ENCODE data around the gene CIRBP. TPM values are rescaled to one million over a fixed set of nuclear protein-coding genes. Genes with fewer than 3 reads are reported as not detected.
A peak's percentile ranks its signal among the peaks of the same experiment; 100 is the strongest.

CIRBP gene
- total RNA-seq, 1 experiment from 2014 or later: 331 TPM

DNA sequence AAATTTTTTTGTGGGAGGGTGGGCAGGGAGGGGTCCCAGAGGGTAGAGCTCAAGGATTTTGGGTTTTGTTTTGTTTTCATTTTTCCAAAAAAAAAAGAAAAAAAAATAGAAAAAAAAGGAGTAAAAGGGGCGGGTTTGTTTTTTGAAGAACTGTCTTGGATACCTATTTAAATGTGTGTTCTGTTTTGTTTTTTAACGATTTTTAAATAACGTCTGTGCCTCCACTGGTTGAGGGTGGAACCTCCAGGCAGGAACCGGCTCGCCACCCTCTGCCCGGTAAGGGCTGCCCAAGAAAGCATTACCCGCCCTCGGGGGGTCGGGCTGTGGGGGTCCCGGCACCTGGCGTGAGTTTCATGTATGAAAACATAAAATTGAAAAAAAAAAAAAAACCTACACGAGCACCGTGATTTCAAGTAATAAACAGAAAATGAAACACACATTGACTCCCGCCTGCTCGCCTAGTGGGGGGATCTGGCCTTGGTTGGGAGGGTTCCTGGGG, 10.4 kb upstream of the CIRBP start:
- Histone ChIP-seq H3K27me3 (replicated peaks; ENCODE audit: control insufficient read depth, insufficient read depth, low read length) (no peaks in the 10 kb centered on the region), H3K36me3 (ENCODE audit: control insufficient read depth, insufficient read depth, low read length) (peaks cover 13% of the 10 kb centered on the region), H3K9me3 (no peaks in the 10 kb centered on the region), H3K4me1 (peaks cover 75% of the 10 kb centered on the region), H3K4me3 (ENCODE audit: low read depth, low read length) (peak overlapping the region; percentile 28)
- ChIA-PET CTCF (interaction anchor here (0.6 to 5.2 kb wide), 2 partner anchors 15 kb away, joined by 3 to 41 read pairs; no protein-coding TSS in a partner anchor), POLR2A (interaction anchor here (1.2 to 3.1 kb wide), 2 partner anchors 10 to 14 kb away, joined by 5 to 62 read pairs; partner anchors contain the start of gene CIRBP)
- Mint-ChIP-seq H3K4me1 (ENCODE audit: low read depth, unreplicated experiment) (peaks cover 18% of the 10 kb centered on the region), H3K9me3 (ENCODE audit: unreplicated experiment) (no peaks in the 10 kb centered on the region), H3K36me3 (ENCODE audit: insufficient read depth, unreplicated experiment) (peaks cover 93% of the 10 kb centered on the region), H3K27me3 (ENCODE audit: insufficient read depth, unreplicated experiment) (no peaks in the 10 kb centered on the region), H3K27ac (ENCODE audit: unreplicated experiment) (peak overlapping the region; percentile 98), H3K4me3 (ENCODE audit: unreplicated experiment) (peak overlapping the region; percentile 78)
- no TSS peak for BruUV-seq (replicated peaks)
- no peak for DNase-seq
- TF ChIP-seq, protein P1, sequence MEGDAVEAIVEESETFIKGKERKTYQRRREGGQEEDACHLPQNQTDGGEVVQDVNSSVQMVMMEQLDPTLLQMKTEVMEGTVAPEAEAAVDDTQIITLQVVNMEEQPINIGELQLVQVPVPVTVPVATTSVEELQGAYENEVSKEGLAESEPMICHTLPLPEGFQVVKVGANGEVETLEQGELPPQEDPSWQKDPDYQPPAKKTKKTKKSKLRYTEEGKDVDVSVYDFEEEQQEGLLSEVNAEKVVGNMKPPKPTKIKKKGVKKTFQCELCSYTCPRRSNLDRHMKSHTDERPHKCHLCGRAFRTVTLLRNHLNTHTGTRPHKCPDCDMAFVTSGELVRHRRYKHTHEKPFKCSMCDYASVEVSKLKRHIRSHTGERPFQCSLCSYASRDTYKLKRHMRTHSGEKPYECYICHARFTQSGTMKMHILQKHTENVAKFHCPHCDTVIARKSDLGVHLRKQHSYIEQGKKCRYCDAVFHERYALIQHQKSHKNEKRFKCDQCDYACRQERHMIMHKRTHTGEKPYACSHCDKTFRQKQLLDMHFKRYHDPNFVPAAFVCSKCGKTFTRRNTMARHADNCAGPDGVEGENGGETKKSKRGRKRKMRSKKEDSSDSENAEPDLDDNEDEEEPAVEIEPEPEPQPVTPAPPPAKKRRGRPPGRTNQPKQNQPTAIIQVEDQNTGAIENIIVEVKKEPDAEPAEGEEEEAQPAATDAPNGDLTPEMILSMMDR (IDR thresholded peaks at IDR 0.05; ENCODE audit: insufficient read depth in 1 of 2, low read depth in 1 of 2, low read length in 1 of 2, severe bottlenecking in 1 of 2, unreplicated experiment in 1 of 2): no peak
- intact Hi-C loops (cut with micrococcal nuclease; ENCODE audit: unreplicated experiment): loop anchor here (1.0 kb wide), 2 partner anchors 7 to 11 kb away; partner anchors contain the start of gene CIRBP

GRCh38 chr19:1259206-1259875, 9.8 kb upstream of the CIRBP start:
- H3K36me3 ChIP-seq (ENCODE audit: control insufficient read depth, insufficient read depth, low read length): peaks cover 13% of the 10 kb centered on the region

More at GRCh38 chr19:1259206-1259875, 9.8 kb upstream of the CIRBP start:
- H3K27ac Mint-ChIP-seq (ENCODE audit: unreplicated experiment): peak overlapping the region; percentile 98
- no peaks in the 10 kb centered on the region for H3K9me3 Mint-ChIP-seq (ENCODE audit: unreplicated experiment)
- Histone ChIP-seq H3K9me3 (no peaks in the 10 kb centered on the region), H3K4me1 (peaks cover 72% of the 10 kb centered on the region), H3K27me3 (replicated peaks; ENCODE audit: control insufficient read depth, insufficient read depth, low read length) (no peaks in the 10 kb centered on the region), H3K4me3 (ENCODE audit: low read depth, low read length) (peak overlapping the region; percentile 28)
- no peaks in the 10 kb centered on the region for H3K27me3 Mint-ChIP-seq (ENCODE audit: insufficient read depth, unreplicated experiment)
- CTCF ChIA-PET: interaction anchor here (0.5 to 5.2 kb wide), 5 partner anchors 10 to 297 kb away, joined by 3 to 41 read pairs (median 5); partner anchors contain the start of genes CIRBP and REEP6
- peak overlapping the region; percentile 78 for H3K4me3 Mint-ChIP-seq (ENCODE audit: unreplicated experiment)
- intact Hi-C loops (cut with micrococcal nuclease; ENCODE audit: unreplicated experiment): loop anchor here (1.0 kb wide), 2 partner anchors 8 to 10 kb away; partner anchors contain the start of gene CIRBP
- TF ChIP-seq, protein P1 (IDR thresholded peaks at IDR 0.05; ENCODE audit: insufficient read depth in 1 of 2, low read depth in 1 of 2, low read length in 1 of 2, severe bottlenecking in 1 of 2, unreplicated experiment in 1 of 2): peak in 1 of 2 experiments; percentile 5
- DNase-seq: peak; percentile 96 to 97
- H3K36me3 Mint-ChIP-seq (ENCODE audit: insufficient read depth, unreplicated experiment): peaks cover 91% of the 10 kb centered on the region
- POLR2A ChIA-PET: interaction anchor here (0.5 to 3.1 kb wide), 4 partner anchors 10 to 334 kb away, joined by 3 to 62 read pairs (median 4); partner anchors contain the start of gene CIRBP
- BruUV-seq (replicated peaks): TSS peak; percentile 88
- peaks cover 18% of the 10 kb centered on the region for H3K4me1 Mint-ChIP-seq (ENCODE audit: low read depth, unreplicated experiment)
